GM13976 (cell line): ENCODE measurements around the gene SLC12A6.

ENCODE experiments used
- DNase-seq: peaks from one replicate; pipeline ENCODE4 v3.0.0; 2012; ENCODE audit warnings: low spot score
- in situ Hi-C: fragments of 300-500 bp; cut with MboI; formaldehyde crosslinking; loops from one replicate; pipeline ENCODE4 v1.12.0; 2022; ENCODE audit warnings: low sequenced_read_pairs, mixed read lengths, inconsistent platforms; ENCODE audit not compliant: unreplicated experiment
- TF ChIP-seq, protein P1 (sequence below): IDR thresholded peaks from 2 replicates; pipeline ENCODE4 v1.5.1; 2012; ENCODE audit warnings: borderline replicate concordance, mild to moderate bottlenecking; ENCODE audit not compliant: insufficient read depth; ENCODE audit errors: extremely low read depth, missing control alignments, control extremely low read depth

The SLC12A6 gene

DNA sequence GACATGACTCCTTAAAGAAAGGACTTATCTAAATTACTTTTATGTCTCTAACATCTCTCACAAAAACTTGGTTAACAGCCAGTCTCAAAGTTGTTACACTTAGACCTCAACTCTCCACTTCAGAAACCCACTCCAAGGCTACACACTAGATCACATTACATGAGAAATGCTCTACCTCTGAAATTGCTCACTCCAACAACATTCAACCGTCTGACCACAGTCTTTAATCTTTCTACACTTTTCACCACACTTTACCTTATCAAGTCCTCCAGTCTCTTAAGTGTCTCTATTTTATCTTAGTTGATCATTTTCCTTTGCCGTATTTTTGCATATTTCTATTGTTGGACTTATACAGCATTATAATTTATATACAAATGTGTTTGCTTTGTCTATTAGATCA lies 5.8 kb downstream of the SLC12A6 start:
- TF ChIP-seq, protein P1, sequence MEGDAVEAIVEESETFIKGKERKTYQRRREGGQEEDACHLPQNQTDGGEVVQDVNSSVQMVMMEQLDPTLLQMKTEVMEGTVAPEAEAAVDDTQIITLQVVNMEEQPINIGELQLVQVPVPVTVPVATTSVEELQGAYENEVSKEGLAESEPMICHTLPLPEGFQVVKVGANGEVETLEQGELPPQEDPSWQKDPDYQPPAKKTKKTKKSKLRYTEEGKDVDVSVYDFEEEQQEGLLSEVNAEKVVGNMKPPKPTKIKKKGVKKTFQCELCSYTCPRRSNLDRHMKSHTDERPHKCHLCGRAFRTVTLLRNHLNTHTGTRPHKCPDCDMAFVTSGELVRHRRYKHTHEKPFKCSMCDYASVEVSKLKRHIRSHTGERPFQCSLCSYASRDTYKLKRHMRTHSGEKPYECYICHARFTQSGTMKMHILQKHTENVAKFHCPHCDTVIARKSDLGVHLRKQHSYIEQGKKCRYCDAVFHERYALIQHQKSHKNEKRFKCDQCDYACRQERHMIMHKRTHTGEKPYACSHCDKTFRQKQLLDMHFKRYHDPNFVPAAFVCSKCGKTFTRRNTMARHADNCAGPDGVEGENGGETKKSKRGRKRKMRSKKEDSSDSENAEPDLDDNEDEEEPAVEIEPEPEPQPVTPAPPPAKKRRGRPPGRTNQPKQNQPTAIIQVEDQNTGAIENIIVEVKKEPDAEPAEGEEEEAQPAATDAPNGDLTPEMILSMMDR: no peak
- in situ Hi-C loops: no loop called here
- DNase-seq: no peak

DNA sequence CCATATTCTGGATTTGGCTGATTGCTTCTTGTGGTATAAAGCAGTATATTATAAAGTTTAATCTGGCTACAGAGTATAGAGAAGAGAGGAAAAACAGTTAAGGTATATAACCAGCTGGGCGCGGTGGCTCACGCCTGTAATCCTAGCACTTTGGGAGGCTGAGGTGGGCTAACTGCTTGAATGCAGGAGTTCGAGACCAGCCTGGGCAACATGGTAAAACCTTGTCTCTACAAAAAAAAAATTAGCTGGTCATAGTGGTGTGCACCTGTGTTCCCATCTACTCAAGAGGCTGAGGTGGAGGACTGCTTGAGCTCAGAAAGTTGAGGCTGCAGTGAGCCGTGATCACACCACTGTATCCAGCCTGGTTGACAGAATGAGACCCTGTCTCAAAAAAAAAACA lies 7.3 kb downstream of the SLC12A6 start:
- no peak for DNase-seq
- TF ChIP-seq, protein P1: no peak
- in situ Hi-C loops: no loop called here

DNA sequence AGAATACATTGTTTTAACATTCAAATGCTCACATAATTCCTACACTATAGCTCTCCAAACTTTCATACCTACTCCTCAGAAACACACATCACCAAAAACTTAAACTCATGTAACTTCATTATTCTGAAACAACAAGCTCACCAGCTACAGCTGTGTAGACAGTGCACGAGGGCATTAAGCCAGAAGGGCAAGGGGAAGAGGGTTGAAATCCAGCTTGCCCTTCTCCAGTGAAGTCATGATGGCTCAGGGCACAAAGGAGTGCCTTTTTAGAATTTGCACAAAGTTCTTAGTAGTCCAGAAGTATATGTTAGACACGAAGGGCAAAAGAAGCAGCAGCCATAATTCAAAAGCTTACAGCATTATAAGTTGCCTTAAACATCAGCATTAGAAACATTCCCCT lies 8.6 kb downstream of the SLC12A6 start:
- TF ChIP-seq, protein P1: no peak
- in situ Hi-C loops: no loop called here
- DNase-seq: no peak

DNA sequence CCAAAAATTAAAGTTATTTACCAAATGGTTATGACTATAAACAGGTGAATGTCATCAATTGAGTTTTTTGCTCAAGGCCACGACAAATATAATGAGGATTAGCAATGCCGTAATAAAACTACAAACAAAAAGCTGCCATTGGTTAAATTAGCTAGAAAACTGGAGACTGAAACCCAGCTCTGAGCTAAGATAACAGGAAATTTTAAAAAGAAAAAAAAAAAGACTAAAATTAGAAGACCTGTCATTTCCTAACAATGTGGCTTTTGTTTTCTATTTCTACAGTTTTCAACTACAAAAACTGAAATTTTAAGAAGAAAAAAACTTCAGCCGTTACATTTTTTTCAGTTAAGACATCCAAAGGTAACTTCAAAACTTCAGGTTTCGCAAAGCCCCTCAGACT lies 9.7 kb downstream of the SLC12A6 start:
- TF ChIP-seq, protein P1: no peak
- in situ Hi-C loops: no loop called here
- no peak for DNase-seq

DNA sequence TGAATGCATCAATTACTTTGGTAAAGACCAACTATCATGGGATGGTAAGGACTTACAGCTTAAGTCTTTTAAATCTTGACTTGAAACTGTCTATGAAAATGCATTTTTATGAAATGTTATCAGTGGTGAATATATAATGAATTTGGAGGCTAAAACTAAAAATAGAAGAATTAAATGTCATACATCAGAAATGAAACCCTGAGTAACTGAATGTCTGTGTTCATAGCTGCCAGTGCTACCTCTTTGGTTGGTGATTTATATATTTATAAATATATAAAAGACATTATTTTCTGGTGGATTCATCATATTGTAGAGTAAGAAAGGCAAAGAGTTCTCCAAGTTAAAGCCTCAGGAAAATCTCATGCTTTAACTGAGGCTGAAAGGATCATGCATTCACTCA lies 12.2 kb downstream of the SLC12A6 start:
- in situ Hi-C loops: no loop called here
- no peak for DNase-seq
- TF ChIP-seq, protein P1: no peak

DNA sequence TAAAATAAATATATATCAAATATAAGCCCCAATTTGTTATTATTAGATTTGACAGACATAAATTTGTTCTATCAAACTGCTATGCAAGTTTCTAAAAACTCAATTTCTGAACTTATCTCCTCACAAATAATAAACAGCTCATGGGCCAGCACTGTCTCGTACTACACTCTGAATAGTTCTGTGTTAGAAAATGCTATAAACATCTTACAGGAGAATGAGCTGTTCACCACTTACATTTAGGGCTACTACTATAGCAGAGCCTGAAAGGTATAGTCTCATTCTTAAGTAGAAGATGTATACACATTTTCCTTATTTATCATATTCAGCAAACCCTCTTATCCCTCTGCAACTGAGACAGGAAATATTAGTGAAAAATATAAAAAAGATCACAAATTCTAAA lies 12.6 kb downstream of the SLC12A6 start:
- in situ Hi-C loops: no loop called here
- no peak for DNase-seq
- TF ChIP-seq, protein P1: no peak

DNA sequence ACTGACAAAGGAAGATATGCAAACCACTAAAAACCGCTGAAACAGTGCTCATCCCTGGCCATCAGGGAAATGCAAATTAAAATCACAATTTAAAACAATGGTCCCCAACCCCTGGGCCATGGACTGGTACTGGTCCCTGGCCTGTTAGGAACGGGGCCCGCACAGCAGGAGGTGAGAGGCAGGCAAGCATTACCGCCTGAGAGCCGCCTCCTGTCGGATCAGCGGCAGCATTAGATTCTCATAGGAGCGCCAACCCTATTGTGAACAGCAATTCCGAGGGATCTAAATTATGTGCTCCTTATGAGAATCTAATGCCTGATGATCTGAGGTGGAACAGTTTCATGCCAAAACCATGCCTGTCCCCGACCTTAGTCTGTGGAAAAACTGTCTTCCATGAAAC lies 14.4 kb downstream of the SLC12A6 start:
- TF ChIP-seq, protein P1: no peak

More for the DNA sequence above, 14.4 kb downstream of the SLC12A6 start:
- in situ Hi-C loops: no loop called here
- DNase-seq: no peak
